LNCAP (cell line): Measurements from ENCODE around the gene SH2D3C.

Source experiments
- CTCF ChIP-seq: fragments of 450-650 bp; IDR thresholded peaks from 2 replicates; pipeline ENCODE4 v1.5.1; 2017; ENCODE audit warnings: mild to moderate bottlenecking

The SH2D3C gene

GRCh38 chr9:127721391-127721821 lies 57.1 kb downstream of the SH2D3C start:
- no peak for TF ChIP-seq CTCF

- TF ChIP-seq CTCF: no peak
These were observed 57.6 kb downstream of the SH2D3C start for GRCh38 chr9:127720865-127721227.

GRCh38 chr9:127720031-127720864 lies 58.2 kb downstream of the SH2D3C start:
- no peak for TF ChIP-seq CTCF

- TF ChIP-seq CTCF: no peak
These were observed 60.7 kb downstream of the SH2D3C start for GRCh38 chr9:127717766-127718165.

GRCh38 chr9:127716412-127716811 lies 62.1 kb downstream of the SH2D3C start:
- no peak for TF ChIP-seq CTCF

- no peak for TF ChIP-seq CTCF
These were observed 62.8 kb downstream of the SH2D3C start, which contains the start of the genes PTRH1 and TTC16 for GRCh38 chr9:127715470-127716337. Gene PTRH1 (minus strand): TSS chr9:127715663. CDS start chr9:127715639, 24 bp downstream. Gene TTC16 (plus strand): TSS chr9:127716079. CDS start chr9:127716146, 67 bp downstream.

- no peak for TF ChIP-seq CTCF
These were observed 63.5 kb downstream of the SH2D3C start for GRCh38 chr9:127714951-127715469.
